ENCODE results near the gene ZNF627.
"Not testable (repeated sequence)": the region's sequence is repeated elsewhere in the genome, so short reads cannot be mapped to it uniquely, and the experiment has no call there.

Gene ZNF627

DNA sequence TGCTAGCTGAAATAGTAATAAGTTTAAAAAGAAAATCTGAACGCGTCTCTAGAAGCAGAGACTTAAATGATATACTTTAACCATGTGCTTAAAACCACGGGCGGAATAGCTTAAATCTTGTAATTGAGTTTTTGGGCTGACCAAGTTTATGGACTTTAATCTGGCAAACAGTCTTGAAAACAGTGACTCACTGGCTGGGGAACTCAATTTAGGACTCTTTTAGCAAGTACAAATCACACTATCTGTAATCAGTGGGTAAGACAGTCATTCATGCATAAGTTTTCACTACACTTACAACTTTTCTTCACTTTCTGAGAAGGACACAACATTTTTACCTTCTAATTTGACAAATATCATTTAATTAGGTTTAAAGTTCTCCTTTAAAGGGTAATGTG, 26.8 kb downstream of the ZNF627 start:
- peak; percentile 17 for DNase-seq (ENCODE audit: low spot score)

DNA sequence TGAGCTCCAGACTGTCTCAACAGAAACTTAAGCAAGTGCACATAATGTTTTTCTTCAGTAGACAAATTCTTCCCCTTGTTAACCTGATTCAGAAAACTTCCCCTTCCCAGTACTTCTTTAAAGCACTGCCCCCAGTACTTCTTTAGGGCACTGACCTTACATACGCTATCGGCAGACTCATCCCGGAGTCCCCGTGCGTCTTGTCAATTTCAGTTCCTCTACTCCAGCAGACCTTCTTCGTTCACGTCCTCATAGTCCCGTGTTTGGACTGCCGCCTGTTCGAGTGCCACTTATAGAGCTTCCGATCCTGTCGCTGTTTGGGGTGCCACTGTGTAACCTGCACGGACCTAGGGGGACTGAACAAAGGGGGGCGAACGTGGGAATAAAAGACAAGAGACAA, 29.0 kb downstream of the ZNF627 start:
- no peak for DNase-seq (ENCODE audit: low spot score)

DNA sequence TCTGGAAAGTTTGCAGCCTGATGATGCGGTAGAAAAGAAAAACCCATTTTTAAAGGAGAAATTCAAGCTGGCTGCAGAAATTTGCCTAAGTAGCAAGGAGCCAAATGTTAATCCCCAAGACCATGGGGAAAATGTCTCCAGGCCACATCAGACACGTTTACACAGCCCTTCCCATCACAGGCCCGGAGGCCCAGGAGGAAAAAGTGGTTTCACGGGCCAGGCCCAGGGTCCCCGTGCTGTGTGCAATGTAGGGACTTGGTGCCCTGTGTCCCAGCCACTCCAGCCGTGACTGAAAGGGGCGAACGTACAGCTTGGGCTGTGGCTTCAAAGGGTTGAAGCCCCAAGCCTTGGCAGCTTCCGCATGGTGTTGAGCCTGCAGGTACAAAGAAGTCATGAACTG, 35.9 kb downstream of the ZNF627 start:
- no peak for DNase-seq (ENCODE audit: low spot score)

DNA sequence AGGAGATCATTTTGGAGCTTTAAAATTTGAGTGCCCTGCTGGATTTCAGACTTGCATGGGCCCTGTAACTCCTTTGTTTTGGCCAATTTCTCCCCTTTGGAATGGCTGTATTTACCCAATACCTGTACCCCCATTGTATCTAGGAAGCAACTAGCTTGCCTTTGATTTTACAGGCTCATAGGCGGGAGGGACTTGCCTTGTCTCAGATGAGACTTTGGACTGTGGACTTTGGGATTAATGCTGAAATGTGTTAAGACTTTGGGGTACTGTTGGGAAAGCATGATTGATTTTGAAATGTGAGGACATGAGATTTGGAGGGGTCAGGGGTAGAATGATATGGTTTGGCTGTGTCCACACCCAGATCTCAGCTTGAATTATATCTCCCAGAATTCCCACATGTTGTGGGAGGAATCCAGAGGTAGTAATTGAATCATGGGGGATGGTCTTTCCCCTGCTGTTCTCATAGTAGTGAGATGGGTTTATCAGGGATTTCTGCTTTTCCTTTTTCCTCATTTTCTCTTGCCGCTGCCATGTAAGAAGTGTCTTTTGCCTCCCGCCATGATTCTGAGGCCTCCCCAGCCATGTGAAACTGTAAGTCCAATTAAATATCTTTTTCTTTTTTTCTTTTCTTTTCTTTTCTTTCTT, 36.9 kb downstream of the ZNF627 start:
- DNase-seq (ENCODE audit: low spot score): not testable (repeated sequence)

DNA sequence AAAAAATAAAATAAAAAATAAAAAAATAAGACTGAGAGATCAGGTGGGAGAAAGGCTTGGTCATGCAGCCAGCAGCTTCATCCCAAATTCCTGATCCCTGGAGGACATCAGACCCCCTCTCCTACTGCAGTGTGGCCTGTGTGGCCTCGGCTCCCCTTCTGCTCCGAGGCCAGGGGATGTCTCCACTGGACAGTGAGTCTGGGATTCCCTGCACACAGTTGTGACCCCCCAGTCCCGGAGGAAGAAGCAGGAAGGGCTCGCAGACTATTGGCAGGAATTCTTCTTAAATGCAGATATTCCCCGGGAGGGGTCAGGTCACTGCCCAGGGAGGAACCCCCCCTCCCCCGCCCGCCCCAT, 41.9 kb downstream of the ZNF627 start:
- no peak for DNase-seq (ENCODE audit: low spot score)

DNA sequence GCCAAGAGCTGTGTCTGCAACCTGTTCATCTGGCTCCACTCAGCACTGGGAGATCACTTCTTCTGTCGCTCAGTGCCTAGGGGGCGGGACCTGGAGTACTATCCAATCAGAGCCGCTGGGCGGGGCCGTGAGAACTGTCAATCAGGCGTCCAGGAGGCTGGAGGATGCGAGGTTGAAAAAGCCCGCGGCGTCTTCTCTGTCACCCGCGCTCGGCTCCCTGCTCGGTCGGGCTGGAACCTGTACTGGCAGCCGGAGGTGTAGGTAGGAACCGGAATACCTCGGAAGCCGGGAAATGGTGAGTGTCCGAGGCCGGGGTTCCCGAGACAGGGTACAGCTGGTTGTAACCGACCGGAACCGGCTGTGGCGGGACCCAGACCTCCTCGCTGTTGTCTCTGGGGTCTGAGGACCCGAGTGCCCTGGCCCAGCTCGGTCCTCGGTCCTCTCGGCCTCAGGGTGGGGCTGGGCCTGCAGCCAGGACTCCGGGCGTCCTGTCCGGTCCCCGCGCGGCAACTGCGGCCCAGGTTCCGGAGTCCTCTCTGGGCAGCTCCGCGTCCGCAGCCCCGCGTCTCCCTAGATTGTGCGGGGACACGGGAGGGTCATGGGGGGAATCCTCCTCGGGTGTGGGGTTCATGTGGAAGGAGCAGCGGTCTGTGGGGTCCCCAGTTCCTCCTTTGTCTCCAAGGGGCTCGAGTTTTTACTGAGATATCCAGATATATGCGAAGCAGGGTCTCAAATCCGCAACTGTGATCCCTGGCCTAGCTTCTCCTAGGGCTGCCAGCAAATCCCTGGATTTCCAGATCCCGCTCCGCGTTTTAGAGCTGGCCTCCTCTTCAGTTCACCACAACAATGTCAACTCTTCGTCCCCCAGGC, 42.6 kb downstream of the ZNF627 start:
- DNase-seq (ENCODE audit: low spot score): peak; percentile 96

DNA sequence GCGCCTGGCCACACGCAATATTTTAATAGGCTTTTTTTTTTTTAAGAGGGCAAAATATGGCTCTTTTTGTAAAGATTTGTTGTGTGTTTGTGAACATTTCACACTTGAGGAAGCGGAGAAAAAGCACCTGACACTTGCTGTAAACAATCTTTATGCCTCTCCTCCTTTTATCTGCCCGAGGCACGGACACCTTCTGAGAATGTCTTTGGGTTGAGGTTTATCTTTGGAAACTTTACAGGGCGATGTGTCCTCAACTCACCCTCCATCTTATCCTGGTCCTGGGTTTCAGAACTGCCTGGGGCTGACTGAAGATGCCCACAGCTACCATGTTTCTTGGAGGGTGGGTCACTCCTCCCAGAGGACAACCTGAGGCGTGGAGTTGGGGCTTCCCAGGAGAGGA, 44.0 kb downstream of the ZNF627 start:
- no peak for DNase-seq (ENCODE audit: low spot score)

DNA sequence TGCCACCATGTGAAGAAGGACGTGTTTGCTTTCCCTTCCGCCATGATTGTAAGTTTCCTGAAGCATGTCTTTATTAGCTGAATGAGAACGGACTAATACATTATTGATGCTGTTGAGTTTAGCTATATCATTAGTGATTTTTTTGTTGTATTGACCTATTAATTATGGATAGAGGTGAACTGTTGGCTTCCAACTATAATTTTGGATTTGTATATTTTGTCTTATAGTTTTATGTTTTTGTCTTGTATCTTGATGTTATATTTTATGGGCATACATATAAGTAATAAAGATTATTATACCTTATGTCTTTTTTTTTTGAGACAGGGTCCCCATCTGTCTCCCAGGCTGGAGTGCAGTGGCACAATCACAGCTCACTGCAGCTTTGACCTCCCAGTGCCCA, 45.6 kb downstream of the ZNF627 start:
- DNase-seq (ENCODE audit: low spot score): no peak

DNA sequence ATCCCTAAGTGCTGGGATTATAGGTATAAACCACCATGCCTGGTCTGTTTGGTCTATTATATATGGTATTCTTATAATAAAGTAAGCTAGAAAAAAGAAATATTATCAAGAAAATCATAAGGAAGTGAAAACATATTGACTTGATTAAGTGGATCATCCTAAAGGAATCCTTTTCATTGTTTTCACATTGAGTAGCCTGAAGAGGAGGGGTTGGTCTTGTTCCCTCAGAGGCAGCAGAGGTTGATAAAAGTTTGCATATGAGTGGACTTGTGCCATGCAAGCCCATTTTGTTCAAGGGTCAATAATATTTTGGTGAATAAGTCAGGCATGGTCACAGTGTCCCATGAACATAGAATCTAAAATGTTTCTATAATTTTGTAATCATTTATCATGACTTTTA, 52.7 kb downstream of the ZNF627 start:
- DNase-seq (ENCODE audit: low spot score): no peak

DNA sequence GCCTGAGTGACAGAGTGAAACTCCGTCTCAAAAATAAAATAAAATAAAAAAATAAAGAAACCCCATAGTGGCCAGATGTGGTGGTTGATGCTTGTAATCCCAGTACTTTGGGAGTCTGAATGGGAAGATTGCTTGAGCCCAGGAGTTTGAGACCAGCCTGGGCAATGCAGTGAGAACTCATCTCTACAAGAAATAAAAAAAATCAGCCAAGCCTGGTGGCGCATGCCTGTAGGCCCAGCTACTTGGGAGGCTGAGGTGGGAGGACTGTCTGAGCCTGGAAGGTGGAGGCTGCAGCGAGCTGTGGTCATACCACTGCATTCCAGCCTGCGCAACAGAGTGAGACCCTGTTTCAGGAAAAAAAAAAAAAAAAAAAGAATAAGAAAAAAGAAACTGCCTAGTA, 53.8 kb downstream of the ZNF627 start:
- DNase-seq (ENCODE audit: low spot score): no peak

DNA sequence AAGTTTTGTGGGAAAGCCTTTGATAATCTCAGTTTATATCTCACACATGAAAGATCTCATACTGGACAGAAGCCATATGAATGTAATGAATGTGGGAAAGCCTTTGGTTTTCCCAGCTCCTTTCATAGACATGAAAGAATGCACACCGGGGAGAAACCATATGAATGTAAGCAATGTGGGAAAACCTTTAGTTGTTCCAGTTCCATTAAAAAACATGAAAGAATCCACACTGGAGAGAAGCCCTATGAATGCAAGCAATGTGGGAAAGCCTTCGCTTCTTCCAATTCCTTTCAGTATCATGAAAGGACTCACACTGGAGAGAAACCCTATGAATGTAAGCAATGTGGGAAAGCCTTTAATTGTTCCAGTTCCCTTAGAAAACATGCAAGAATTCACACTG, 54.8 kb downstream of the ZNF627 start:
- no peak for DNase-seq (ENCODE audit: low spot score)

DNA sequence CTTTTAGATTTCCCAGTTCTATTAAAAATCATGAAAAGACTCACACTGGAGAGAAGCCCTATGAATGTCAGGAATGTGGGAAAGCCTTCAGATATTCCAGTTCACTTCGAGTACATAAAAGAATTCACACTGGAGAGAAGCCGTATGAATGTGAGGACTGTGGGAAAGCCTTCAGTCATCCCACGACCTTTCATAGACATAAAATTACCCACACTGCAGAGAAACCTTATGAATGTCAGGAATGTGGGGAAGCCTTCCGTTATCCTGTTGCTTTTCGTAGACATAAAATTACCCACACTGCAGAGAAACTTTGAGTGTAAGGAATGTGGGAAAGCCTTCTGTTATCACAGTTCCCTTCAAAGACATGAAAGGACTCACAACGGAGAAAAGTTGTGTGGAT, 55.2 kb downstream of the ZNF627 start:
- no peak for DNase-seq (ENCODE audit: low spot score)

DNA sequence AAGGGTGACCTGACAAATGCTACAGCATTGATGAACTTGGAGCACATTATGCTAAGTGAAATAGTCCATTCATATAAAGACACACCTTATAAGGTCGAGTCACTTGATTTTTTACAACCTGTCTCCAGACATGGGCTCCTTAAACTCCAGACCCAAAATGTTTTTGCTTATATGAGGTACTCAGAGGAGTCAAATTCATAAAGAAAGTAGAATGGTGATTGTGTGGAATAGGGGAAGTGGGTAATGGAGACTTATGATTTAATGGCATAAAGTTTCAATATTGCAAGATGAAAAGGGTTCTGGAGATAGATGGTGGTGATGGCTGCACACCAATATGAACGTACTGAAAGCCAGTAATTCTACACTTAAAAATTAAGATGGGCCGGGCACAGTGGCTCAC, 59.3 kb downstream of the ZNF627 start:
- no peak for DNase-seq (ENCODE audit: low spot score)

DNA sequence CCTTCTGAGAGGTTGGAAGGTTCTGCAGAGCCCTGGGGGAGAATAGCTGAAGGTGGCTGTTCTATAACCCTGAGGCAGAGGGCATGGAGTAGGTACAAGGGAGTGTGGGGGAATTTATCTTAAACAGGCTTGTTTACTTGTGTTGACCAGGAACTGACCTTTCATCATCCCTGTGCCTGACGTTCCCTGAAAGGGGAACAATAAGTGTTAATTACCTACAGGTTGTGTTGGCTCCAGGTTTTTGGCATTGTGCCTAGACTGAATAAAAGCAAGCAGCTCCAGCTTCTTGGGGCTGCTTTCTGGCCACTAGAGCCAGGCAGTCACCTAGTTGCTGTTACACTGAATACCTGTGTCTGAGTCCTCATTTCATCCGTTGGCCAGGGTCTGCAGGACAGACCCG, 60.0 kb downstream of the ZNF627 start:
- no peak for DNase-seq (ENCODE audit: low spot score)

DNA sequence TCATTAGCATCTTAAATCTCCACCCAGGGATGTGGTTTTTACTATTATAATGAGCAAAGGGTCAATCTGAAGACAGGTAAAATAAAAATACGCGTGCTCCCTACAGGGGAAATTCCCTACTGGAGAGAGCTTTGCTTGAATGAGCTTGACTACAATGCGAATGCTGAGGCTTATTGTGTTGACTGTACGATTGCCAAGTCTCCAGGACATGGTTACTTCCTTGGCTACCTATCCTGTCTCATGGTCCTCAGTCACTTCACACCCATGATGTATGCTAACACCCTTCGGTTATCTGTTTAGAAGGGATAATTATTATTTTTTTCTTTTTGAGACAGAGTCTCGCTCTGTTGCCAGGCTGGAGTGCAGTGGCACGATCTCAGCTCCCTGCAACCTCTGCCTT, 61.7 kb downstream of the ZNF627 start:
- DNase-seq (ENCODE audit: low spot score): no peak

DNA sequence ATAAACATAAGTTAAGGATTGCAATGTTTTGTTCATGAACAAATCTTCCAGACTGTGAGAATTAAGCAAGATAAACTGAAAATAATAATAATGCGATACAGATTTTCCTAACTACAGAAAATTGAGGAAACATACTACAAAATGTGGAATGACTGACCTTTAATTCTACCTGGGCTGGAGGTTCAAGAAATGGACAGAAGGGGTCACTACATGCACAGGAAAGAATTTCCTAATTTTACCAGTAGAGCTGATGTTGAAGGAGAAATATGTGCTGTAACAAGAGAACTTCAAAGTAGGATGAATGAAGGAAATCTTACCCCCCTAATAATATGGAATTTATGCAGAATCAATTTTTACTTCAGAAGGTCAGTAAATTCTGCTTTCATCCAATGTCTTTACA, 62.3 kb downstream of the ZNF627 start:
- DNase-seq (ENCODE audit: low spot score): peak; percentile 25

DNA sequence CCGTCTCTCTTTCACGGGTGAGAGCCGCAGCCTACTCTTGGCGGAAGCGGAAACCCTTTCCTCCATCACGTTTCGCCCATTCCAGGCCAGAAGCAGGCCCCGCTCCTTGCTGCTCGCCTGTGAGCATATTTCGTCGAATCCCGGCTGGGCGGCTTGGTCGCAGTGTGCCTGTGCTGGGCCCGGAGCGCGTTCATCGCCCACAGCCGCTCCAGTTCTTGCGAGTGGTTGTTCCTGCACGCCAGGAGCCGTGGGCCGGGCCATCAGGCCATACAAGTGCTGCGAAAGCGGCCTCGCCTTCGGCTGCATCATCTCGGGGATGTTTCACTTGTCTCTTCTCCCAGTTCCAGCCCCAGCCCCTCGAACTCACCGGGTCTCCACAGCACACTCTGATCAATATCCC, 65.0 kb downstream of the ZNF627 start:
- DNase-seq (ENCODE audit: low spot score): no peak

DNA sequence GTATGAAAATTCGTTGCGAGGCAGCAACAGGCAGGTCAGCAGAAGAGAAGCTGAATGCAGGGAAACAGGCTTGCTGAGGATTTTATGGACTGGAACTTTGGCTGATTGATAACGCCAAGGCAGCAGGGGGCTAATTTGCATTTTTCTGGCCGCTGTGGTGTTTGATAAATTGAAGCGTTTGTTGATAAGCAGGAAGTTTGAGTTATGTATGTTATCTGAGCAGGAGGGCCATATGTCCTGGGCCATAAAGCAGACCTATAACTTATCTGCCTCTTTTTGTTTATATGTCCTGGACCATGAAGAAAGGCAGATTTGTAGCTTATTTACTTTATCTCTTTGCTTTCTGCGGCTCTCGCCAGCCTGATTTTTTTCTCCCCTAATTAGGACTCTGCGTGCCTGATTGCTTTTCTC, 65.9 kb downstream of the ZNF627 start:
- no peak for DNase-seq (ENCODE audit: low spot score)

Measured in SW480 (cell line).